Fibroblast of the aortic adventitia (primary cell): ENCODE measurements around the gene YWHAE. TPM values are rescaled to one million over a fixed set of nuclear protein-coding genes. Genes with fewer than 3 reads are reported as not detected.
A peak's percentile ranks its signal among the peaks of the same experiment; 100 is the strongest.
"Not testable (repeated sequence)": the region's sequence is repeated elsewhere in the genome, so short reads cannot be mapped to it uniquely, and the experiment has no call there.

Experiments
- DNase-seq: peaks from one replicate; pipeline ENCODE4 v3.0.0-alpha.2; 2010; ENCODE audit warnings: low read depth
- H3K4me3 ChIP-seq: 2 replicates; pipeline ENCODE4 v1.5.1; 2011; ENCODE audit warnings: low read depth, mild to moderate bottlenecking, control low read depth, low read length, moderate library complexity
- CTCF ChIP-seq: IDR thresholded peaks from 2 replicates; pipeline ENCODE4 v1.5.1; 2011; ENCODE audit warnings: mild to moderate bottlenecking, low read length, control low read depth, inconsistent platforms; ENCODE audit not compliant: insufficient read depth
- total RNA-seq: library from RNA; depleted of rRNA; stranded (reverse); fragments of >200 nt; gene quantifications from 2 replicates; pipeline ENCODE4 v1.2.3, GENCODE V29; 2012; ENCODE audit warnings: low replicate concordance

The YWHAE gene
- total RNA-seq, 1 donor: 628 TPM

GRCh38 chr17:1365445-1366039, 34.5 kb downstream of the YWHAE start:
- DNase-seq: peak; percentile 89
- no peak overlapping the region for H3K4me3 ChIP-seq
- TF ChIP-seq CTCF: peak; percentile 82

- peak; percentile 68 for DNase-seq
- no peak for TF ChIP-seq CTCF
- H3K4me3 ChIP-seq: no peak overlapping the region
These were observed 37.1 kb downstream of the YWHAE start for GRCh38 chr17:1362964-1363363.

- H3K4me3 ChIP-seq: no peak overlapping the region
- DNase-seq: peak; percentile 31
- TF ChIP-seq CTCF: no peak
These were observed 37.8 kb downstream of the YWHAE start for GRCh38 chr17:1362065-1362848.

- no peak for DNase-seq
- no peak overlapping the region for H3K4me3 ChIP-seq
- TF ChIP-seq CTCF: no peak
These were observed 39.0 kb downstream of the YWHAE start for GRCh38 chr17:1360975-1361374.

GRCh38 chr17:1360315-1360714, 39.7 kb downstream of the YWHAE start:
- DNase-seq: peak; percentile 64
- not testable (repeated sequence) for H3K4me3 ChIP-seq

- no peak for TF ChIP-seq CTCF
- H3K4me3 ChIP-seq: no peak overlapping the region
- no peak for DNase-seq
These were observed 46.0 kb downstream of the YWHAE start for GRCh38 chr17:1354030-1354429.

GRCh38 chr17:1352530-1352929, 47.5 kb downstream of the YWHAE start:
- not testable (repeated sequence) for H3K4me3 ChIP-seq, DNase-seq

- DNase-seq: no peak
- H3K4me3 ChIP-seq: no peak overlapping the region
- TF ChIP-seq CTCF: no peak
These were observed 48.1 kb downstream of the YWHAE start for GRCh38 chr17:1351971-1352370.
